ENCODE data around the gene ZNF70. TPM values are rescaled to one million over a fixed set of nuclear protein-coding genes. Genes with fewer than 3 reads are reported as not detected.

ZNF70 gene
- polyA plus RNA-seq, 12 donors: 4.1 to 7.4 (median 5.1) TPM; not detected in 1

DNA sequence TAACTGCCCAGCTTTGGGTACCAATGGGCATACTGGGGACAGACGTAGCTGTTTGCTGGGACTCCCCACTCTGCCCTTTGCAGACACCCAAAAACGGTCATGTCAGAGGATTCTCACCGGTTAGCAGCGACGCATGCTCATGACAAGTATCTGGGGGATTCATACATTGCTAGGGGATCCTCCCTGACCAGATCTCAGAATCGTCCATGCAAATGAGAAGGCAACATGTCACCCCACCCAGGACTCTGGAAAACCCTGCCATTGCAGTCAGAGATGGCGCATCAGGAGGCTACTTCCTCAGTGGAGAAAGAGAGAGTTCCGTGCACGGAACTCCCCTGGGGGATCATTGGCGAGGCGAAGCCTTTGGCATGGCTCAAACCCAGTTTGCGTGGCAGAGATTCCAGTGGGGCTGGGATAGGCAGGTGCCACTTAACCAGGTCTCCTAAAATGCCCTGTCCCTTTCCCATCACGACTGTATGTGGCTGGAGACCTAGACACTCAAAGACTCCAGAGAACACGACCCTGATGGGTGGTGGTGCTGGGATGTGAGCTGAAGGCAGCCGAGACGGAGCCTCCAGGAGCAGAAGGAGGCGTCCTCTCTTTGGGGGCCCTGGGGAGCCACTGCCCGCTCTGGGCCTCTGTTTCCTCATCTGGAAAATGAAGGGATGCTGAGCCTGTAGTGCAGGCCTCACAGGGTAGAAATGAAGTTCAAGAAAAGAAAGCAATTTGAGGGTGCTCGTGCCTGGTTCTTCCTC is 55.2 kb downstream of the ZNF70 start:
- no peak for DNase-seq

DNA sequence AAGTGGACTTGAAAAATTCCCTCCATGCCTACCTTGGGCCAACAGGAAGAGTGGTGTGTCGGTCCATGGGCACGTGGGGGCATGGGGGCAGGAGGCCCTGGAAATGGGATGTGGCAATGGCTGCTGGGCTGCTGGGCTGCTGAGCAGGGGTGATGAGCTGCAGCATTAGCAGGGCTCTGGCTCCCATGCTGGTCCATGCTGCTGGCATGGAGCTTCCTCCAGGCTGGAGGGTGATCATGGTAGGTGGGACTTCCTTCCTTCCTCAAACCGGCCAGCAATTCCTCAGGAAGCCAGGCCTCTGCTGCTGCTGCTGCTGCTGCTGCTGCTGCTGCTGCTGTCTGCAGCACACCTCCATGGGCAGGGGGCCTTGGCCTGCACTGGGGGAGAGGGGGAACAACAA is 55.8 kb downstream of the ZNF70 start:
- no peak for DNase-seq

DNA sequence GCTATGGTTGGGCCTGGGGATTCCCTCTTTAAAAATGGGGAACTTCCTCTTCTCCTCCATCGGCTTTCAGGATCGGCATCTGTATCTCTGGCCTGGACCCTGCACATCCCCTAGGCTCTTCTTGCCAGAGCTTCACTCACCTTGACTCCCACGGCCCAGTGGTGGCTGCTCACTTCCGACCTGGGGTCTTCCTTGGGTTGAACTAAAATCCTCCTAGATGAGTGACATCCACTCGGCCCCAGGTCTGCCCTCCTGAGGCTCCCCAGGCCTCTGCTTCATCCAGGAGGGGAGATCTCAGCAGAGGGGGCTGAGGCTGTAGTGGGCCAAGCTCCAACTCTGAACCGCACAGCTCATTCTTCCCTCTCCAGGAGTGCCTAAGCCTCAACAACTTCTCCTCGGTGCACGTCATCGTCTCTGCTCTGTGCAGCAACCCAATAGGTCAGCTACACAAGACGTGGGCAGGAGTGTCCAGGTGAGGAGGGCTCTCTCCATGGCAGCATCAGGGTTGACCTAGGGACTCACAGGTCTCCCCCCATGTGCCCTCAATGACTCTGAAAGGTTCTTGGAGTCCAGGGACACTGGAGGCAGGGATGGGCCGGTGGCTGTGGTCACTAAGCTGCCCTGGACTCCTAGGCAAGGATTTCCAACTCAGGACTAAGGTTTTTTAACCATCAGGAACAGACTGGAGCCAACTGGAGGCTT is 56.8 kb downstream of the ZNF70 start:
- DNase-seq: no peak

DNA sequence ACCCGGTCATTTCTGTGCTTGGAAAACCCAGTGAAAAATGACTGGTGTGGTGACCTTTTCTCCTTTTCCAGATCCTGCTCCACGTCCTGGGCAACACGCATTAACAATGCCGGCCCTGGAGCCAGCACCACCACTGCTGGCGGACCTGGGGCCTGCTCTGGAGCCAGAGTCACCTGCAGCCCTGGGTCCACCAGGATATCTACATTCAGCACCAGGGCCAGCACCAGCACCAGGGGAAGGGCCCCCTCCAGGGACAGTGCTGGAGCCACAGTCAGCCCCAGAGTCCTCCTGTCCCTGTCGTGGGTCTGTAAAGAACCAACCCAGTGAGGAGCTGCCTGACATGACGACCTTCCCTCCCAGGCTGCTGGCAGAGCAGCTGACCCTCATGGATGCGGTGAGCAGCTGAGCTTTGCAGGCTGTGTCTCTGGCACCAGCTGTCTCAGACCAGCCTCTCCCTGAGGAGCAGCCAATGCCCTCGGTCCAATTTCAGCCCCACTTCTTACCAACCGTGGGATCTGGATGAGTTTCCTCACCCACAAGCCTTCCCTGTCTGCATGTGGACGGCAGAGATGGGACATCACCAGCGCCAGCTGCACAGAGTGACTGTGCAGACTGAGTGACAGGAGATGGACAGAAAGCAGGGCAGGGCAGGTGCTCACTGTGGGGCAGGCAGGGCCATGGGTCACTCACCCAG is 58.2 kb downstream of the ZNF70 start:
- no peak for DNase-seq

DNA sequence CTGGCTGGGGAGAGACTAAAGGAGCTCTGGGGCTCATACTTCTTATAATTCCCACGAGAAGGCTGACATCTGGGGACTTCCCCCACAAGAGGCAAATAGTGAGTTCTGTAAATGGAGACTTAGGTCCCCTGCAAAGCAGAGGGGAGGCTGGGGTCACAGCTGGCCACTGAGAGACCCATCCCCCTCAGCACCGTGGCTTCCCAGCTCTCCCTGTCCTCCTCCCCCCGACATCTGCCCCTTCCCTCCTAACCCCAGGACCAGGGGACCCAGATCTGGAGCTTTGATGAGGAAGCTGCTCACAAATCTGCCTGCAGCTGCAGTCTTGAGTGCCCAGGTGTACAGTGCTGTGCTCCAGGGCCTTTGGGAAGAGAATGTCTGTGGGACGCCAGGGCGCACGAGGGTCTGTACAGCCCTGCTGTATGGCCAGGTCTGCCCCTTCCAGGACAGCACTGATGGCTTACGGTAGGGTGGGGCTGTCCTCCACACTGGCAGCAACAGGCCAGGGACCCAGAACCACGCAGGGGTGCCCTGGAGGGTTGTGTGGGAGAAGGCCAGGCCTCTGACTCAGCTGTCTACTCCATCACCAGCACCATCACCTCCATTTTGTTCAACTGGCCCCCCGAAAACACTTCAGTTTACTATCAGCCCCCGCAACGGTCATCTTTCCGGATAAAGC is 59.0 kb downstream of the ZNF70 start:
- DNase-seq: no peak

DNA sequence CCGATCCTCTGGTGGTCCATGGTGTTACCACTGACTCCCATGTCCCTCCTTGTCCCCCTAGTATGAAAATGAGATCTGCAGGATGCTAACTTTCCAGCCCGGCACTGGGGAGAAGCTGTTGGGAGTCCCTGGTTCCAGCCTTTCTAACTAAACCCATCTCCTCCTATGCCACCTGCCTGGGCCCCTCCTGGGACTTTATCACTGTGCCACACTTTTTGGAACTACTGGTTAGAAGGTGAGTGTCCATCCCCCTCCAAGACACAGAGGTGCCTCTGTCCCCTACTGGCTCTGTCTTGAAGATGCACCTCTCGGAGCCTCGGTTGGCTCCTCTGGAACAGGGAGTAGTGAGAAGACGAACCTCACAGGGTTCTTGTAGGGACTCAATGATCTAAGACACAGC is 60.2 kb downstream of the ZNF70 start, which contains the start of gene RGL4:
Gene RGL4 (plus strand): TSS at position 301 of the 400 bp plus-strand sequence. CDS start 1,018 bp downstream, outside the sequence.
- no peak for DNase-seq

DNA sequence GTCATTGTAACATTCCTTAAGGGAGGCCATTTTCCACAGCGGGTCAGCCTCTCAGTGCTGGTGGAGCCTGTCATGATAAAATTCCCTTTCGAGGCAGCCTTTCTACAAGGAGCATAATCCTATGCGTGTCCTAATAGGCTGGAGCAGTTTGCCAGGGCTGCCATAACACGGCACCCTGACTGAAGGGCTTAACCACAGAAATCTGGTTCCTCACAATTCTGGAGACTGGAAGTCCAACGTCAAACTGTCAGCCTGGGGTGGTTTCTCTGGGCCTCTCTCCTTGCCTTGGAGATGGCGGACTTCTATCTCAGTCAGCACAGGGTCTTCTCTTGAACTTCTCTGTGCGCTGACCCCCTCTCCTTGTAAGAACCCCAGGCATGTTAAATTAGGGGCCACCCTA is 61.5 kb downstream of the ZNF70 start:
- no peak for DNase-seq

Other genes with a start within 250 kb of the ZNF70 start
- 1 to 10 TPM in 1 of 12 donors, under 1 TPM in 8, not detected in 3; 0.29 to 7.2 (median 0.49) TPM for gene IGLL1, start 170.8 kb downstream of the ZNF70 start, polyA plus RNA-seq (ENCODE audit: insufficient read length in 12 of 12)
- 1 to 10 TPM in 3 of 12 donors, under 1 TPM in 7, not detected in 2; 0.26 to 1.7 (median 0.54) TPM for gene DRICH1, start 118.8 kb downstream of the ZNF70 start, polyA plus RNA-seq (ENCODE audit: insufficient read length in 12 of 12)
- 1 to 10 TPM in 8 of 12 donors, under 1 TPM in 2, not detected in 2; 0.84 to 3.0 (median 1.2) TPM for gene RGL4, start 60.1 kb downstream of the ZNF70 start, polyA plus RNA-seq (ENCODE audit: insufficient read length in 12 of 12)
- 1 to 10 TPM in 4 of 12 donors, under 1 TPM in 3, not detected in 5; 0.34 to 3.9 (median 1.1) TPM for gene VPREB3, start 3.3 kb upstream of the ZNF70 start, polyA plus RNA-seq (ENCODE audit: insufficient read length in 12 of 12)
- 1 to 10 TPM in 1 of 12 donors, under 1 TPM in 9, not detected in 2; 0.08 to 1.0 (median 0.23) TPM for gene C22orf15, start 11.9 kb upstream of the ZNF70 start, polyA plus RNA-seq (ENCODE audit: insufficient read length in 12 of 12)
- 1,000 to 10,000 TPM in 1 of 12 donors, 100 to 1,000 TPM in 1, 10 to 100 TPM in 10; 33.8 to 1,945 (median 51.8) TPM for gene CHCHD10, start 16.9 kb upstream of the ZNF70 start, polyA plus RNA-seq (ENCODE audit: insufficient read length in 12 of 12)
- gene MMP11, start 21.7 kb upstream of the ZNF70 start, polyA plus RNA-seq (ENCODE audit: insufficient read length in 12 of 12): 10 to 100 TPM in 3 of 12 donors, 1 to 10 TPM in 8, not detected in 1; 5.7 to 17.2 (median 8.3) TPM
- 100 to 1,000 TPM in 1 of 12 donors, 10 to 100 TPM in 10, not detected in 1; 54.2 to 121 (median 78.8) TPM for gene SMARCB1, start 35.9 kb upstream of the ZNF70 start, polyA plus RNA-seq (ENCODE audit: insufficient read length in 12 of 12)
- gene DERL3, start 87.9 kb upstream of the ZNF70 start, polyA plus RNA-seq (ENCODE audit: insufficient read length in 12 of 12): 1 to 10 TPM in 5 of 12 donors, under 1 TPM in 5, not detected in 2; 0.70 to 2.8 (median 1.1) TPM
- 10 to 100 TPM in 4 of 12 donors, 1 to 10 TPM in 7, not detected in 1; 3.1 to 13.2 (median 6.7) TPM for gene SLC2A11, start 106.8 kb upstream of the ZNF70 start, polyA plus RNA-seq (ENCODE audit: insufficient read length in 12 of 12)
- gene MIF, start 143.3 kb upstream of the ZNF70 start, polyA plus RNA-seq (ENCODE audit: insufficient read length in 12 of 12): 100 to 1,000 TPM in 9 of 12 donors, 10 to 100 TPM in 2, not detected in 1; 78.2 to 238 (median 118) TPM
- gene GSTT2B, start 210.1 kb upstream of the ZNF70 start, polyA plus RNA-seq (ENCODE audit: insufficient read length in 12 of 12): 10 to 100 TPM in 4 of 12 donors, 1 to 10 TPM in 6, not detected in 2; 2.1 to 39.1 (median 7.1) TPM
- gene DDTL, start 215.8 kb upstream of the ZNF70 start, polyA plus RNA-seq (ENCODE audit: insufficient read length in 12 of 12): 1 to 10 TPM in 10 of 12 donors, not detected in 2; 2.2 to 5.6 (median 3.9) TPM
- 10 to 100 TPM in 11 of 12 donors, not detected in 1; 29.4 to 61.0 (median 42.2) TPM for gene DDT, start 223.3 kb upstream of the ZNF70 start, polyA plus RNA-seq (ENCODE audit: insufficient read length in 12 of 12)
- 1 to 10 TPM in 3 of 12 donors, under 1 TPM in 4, not detected in 5; 0.40 to 2.6 (median 0.82) TPM for gene GSTT2, start 229.0 kb upstream of the ZNF70 start, polyA plus RNA-seq (ENCODE audit: insufficient read length in 12 of 12)

All from muscle of arm (tissue), 12 donors.